ENCODE measurements around the gene CCDC150. TPM values are rescaled to one million over a fixed set of nuclear protein-coding genes. Genes with fewer than 3 reads are reported as not detected.
"Not testable (repeated sequence)": the region's sequence is repeated elsewhere in the genome, so short reads cannot be mapped to it uniquely, and the experiment has no call there.

Gene CCDC150
- total RNA-seq, 2 donors from 2014 or later, result 11.6 to 21.5 TPM

DNA sequence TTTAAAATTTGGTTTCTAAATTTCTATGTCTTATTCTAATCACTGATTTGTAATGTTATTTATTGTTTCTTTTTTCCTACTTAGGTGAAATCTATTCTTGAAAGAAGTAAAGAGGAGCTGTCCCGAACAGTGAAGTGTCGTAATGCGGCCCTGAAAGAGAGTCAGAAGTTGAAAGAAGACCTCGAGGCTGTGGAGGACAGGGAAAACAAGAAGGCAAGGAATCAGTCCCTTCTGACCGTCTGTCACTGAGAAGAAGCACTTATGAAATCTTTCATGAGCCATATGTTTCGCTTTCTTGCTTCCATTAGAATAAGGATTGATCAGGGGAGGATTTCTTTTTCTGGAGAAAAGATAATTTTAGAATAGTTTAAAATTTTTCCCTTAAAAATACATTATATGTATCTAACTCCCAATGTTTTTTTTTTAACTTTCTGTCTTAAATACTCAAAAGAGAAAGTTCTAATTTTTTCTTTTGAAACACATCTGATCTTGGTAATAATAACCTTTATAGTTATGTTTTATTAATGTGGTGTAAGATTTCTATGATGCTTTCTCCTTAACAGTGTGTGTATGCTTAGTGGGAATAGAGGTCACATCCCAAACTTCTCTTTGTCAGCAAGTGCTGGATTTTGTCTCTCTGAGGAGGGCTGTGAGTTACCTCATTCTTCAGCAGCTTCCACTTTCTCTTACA lies 79.0 kb downstream of the CCDC150 start:
- no peaks in the 10 kb centered on the region for H3K27me3 Mint-ChIP-seq
- H3K4me1 Mint-ChIP-seq, result no peaks in the 10 kb centered on the region
- H3K36me3 Mint-ChIP-seq (ENCODE audit: low read depth), result no peaks in the 10 kb centered on the region
- no peak for ATAC-seq (replicated peaks)
- H3K4me3 Mint-ChIP-seq, result no peak overlapping the region
- H3K9me3 Mint-ChIP-seq, result no peaks in the 10 kb centered on the region
- no peak overlapping the region for H3K27ac Mint-ChIP-seq

- no peak overlapping the region for H3K27ac Mint-ChIP-seq
- no peaks in the 10 kb centered on the region for H3K9me3 Mint-ChIP-seq
- ATAC-seq (replicated peaks), result no peak
- no peak overlapping the region for H3K4me3 Mint-ChIP-seq
- H3K36me3 Mint-ChIP-seq (ENCODE audit: low read depth), result no peaks in the 10 kb centered on the region
- H3K4me1 Mint-ChIP-seq, result no peaks in the 10 kb centered on the region
- no peaks in the 10 kb centered on the region for H3K27me3 Mint-ChIP-seq
Measured at GRCh38 chr2:196719110-196719872, 79.8 kb downstream of the CCDC150 start.

DNA sequence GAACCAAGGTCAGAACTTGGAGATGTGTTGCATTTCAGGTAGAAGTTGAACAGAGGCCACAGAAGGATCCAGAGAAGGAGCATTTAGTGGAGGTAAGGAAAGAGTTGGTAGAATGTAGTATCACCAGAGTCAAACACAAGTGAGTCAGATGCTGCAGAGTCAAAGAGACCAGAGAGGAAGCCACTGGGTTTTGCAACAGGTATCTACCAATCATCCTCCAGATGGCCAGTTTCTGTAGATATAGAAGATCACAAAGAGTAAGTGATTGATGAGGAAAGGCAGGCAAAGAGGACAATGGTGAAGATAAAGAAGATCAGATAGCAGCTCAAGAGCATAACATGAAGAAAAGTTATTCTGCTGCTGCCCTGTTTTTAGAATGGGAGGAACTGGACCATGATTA lies 84.1 kb downstream of the CCDC150 start:
- Mint-ChIP-seq H3K27me3 (no peaks in the 10 kb centered on the region), H3K4me3 (no peak overlapping the region), H3K36me3 (ENCODE audit: low read depth) (peaks cover 7% of the 10 kb centered on the region), H3K9me3 (no peaks in the 10 kb centered on the region), H3K4me1 (peaks cover 14% of the 10 kb centered on the region), H3K27ac (no peak overlapping the region)
- ATAC-seq (replicated peaks), result no peak

GRCh38 chr2:196725218-196725617 lies 85.7 kb downstream of the CCDC150 start:
- Mint-ChIP-seq H3K4me1 (peaks cover 14% of the 10 kb centered on the region), H3K27ac (no peak overlapping the region), H3K9me3 (no peaks in the 10 kb centered on the region), H3K27me3 (no peaks in the 10 kb centered on the region), H3K4me3 (no peak overlapping the region), H3K36me3 (ENCODE audit: low read depth) (peaks cover 7% of the 10 kb centered on the region)
- no peak for ATAC-seq (replicated peaks)

- Mint-ChIP-seq H3K27me3 (no peaks in the 10 kb centered on the region), H3K27ac (peak overlapping the region; percentile 63), H3K4me3 (peak overlapping the region; percentile 48), H3K36me3 (ENCODE audit: low read depth) (peaks cover 7% of the 10 kb centered on the region), H3K9me3 (no peaks in the 10 kb centered on the region), H3K4me1 (peaks cover 14% of the 10 kb centered on the region)
- peak; percentile 91 for ATAC-seq (replicated peaks)
Measured at GRCh38 chr2:196725882-196726281, 86.4 kb downstream of the CCDC150 start.

- Mint-ChIP-seq H3K27ac (no peak overlapping the region), H3K36me3 (ENCODE audit: low read depth) (peaks cover 7% of the 10 kb centered on the region), H3K9me3 (no peaks in the 10 kb centered on the region), H3K4me1 (peaks cover 14% of the 10 kb centered on the region), H3K27me3 (no peaks in the 10 kb centered on the region), H3K4me3 (no peak overlapping the region)
- ATAC-seq (replicated peaks), result no peak
Measured at GRCh38 chr2:196729418-196729817, 89.9 kb downstream of the CCDC150 start.

- H3K36me3 Mint-ChIP-seq (ENCODE audit: low read depth); H3K4me3 Mint-ChIP-seq; ATAC-seq (replicated peaks); H3K27ac Mint-ChIP-seq; H3K27me3 Mint-ChIP-seq; H3K4me1 Mint-ChIP-seq: not testable (repeated sequence)
- H3K9me3 Mint-ChIP-seq, result peaks cover 13% of the 10 kb centered on the region
Measured at GRCh38 chr2:196736646-196737045, 97.1 kb downstream of the CCDC150 start.

DNA sequence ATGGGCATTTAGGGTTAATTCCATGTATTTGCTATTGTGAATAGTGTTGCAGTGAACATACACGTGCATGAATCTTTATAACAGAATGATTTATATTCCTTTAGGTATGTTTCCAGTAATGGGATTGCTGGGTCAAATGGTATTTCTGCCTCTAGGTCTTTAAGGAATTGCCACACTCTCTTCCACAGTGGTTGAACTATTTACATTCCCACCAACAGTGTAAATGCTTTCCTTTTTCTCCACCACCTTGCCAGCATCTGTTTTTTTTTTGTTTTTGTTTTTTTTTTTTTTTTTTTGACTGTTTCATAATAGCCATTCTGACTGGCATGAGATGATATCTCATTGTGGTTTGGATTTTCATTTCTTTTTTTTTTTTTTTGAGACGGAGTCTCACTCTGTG lies 97.5 kb downstream of the CCDC150 start:
- H3K36me3 Mint-ChIP-seq (ENCODE audit: low read depth), result no peaks in the 10 kb centered on the region

DNA sequence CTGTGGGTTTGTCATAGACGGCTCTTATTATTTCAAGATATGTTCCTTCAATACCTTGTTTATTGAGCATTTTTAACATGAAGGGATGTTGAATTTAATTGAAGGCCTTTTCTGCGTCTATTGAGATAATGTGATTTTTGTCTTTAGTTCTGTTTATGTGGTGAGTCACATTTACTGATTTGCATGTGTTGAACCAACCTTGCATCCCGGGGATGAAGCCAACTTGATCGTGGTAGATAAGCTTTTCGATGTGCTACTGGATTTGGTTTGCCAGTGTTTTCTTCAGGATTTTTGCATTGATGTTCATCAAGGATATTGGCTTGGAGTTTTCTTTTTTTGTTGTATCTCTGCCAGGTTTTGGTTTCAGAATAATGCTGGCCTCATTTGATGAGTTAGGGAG lies 99.5 kb downstream of the CCDC150 start:
- H3K27ac Mint-ChIP-seq, result no peak overlapping the region
- H3K4me1 Mint-ChIP-seq, result no peaks in the 10 kb centered on the region
- ATAC-seq (replicated peaks), result no peak
- H3K9me3 Mint-ChIP-seq, result peaks cover 17% of the 10 kb centered on the region
- no peaks in the 10 kb centered on the region for H3K36me3 Mint-ChIP-seq (ENCODE audit: low read depth)
- no peak overlapping the region for H3K4me3 Mint-ChIP-seq
- H3K27me3 Mint-ChIP-seq, result peaks cover 4% of the 10 kb centered on the region

More for the DNA sequence above, 97.5 kb downstream of the CCDC150 start:
- Mint-ChIP-seq H3K27me3 (peaks cover 1% of the 10 kb centered on the region), H3K9me3 (peaks cover 16% of the 10 kb centered on the region), H3K4me1 (no peaks in the 10 kb centered on the region), H3K4me3 (no peak overlapping the region), H3K27ac (no peak overlapping the region)
- ATAC-seq (replicated peaks), result no peak

GRCh38 chr2:196742216-196742615 lies 102.7 kb downstream of the CCDC150 start:
- H3K4me1 Mint-ChIP-seq, result no peaks in the 10 kb centered on the region
- no peaks in the 10 kb centered on the region for H3K36me3 Mint-ChIP-seq (ENCODE audit: low read depth)

DNA sequence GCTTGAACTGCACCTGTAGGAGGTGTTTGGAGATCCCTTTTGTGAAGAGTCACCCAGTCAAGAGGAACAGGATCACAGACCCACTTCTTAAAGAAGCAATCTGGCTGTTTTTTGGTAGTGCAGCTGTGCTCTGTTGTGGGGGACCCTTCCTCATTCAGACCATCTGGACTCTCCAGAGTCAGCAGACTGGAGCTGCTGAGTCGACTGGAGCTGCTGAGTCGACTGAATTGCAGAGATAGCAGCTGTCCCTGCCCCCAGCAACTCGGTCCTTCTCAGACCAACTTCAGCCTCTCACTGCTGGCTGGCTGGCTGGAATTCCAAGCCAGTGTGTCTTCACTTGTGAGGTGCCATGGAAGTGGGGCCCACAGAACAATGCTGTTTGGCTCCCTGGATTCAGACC lies 103.2 kb downstream of the CCDC150 start:
- no peaks in the 10 kb centered on the region for H3K36me3 Mint-ChIP-seq (ENCODE audit: low read depth)
- H3K27me3 Mint-ChIP-seq, result peaks cover 4% of the 10 kb centered on the region

More at GRCh38 chr2:196742216-196742615, 102.7 kb downstream of the CCDC150 start:
- ATAC-seq (replicated peaks), result no peak
- Mint-ChIP-seq H3K9me3 (peaks cover 17% of the 10 kb centered on the region), H3K4me3 (no peak overlapping the region), H3K27ac (no peak overlapping the region), H3K27me3 (peaks cover 4% of the 10 kb centered on the region)

GRCh38 chr2:196743165-196743564 lies 103.7 kb downstream of the CCDC150 start:
- H3K4me1 Mint-ChIP-seq, result no peaks in the 10 kb centered on the region

More for the DNA sequence above, 103.2 kb downstream of the CCDC150 start:
- Mint-ChIP-seq H3K9me3 (peaks cover 17% of the 10 kb centered on the region), H3K27ac (no peak overlapping the region), H3K4me3 (no peak overlapping the region), H3K4me1 (no peaks in the 10 kb centered on the region)
- no peak for ATAC-seq (replicated peaks)

DNA sequence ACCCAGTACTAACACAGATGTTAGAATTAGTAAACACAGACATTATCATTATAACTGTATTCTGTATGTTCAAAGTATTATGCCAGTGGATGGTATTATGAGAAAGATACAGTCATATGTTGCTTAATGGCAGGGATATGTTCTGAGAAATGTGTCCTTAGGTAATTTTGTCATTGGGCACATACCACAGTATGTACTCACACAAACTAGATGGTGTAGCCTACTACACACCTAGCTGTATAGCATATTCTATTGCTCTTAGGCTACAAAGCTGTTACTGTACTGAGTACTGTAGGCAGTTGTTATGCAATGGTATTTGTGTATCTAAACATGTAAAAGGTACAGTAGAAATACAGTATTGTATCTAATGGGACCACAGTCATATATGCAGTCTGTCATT lies 106.2 kb downstream of the CCDC150 start:
- no peak overlapping the region for H3K27ac Mint-ChIP-seq
- no peak overlapping the region for H3K4me3 Mint-ChIP-seq
- ATAC-seq (replicated peaks), result no peak
- peaks cover 4% of the 10 kb centered on the region for H3K27me3 Mint-ChIP-seq
- no peaks in the 10 kb centered on the region for H3K36me3 Mint-ChIP-seq (ENCODE audit: low read depth)
- H3K9me3 Mint-ChIP-seq, result peaks cover 4% of the 10 kb centered on the region
- no peaks in the 10 kb centered on the region for H3K4me1 Mint-ChIP-seq

More at GRCh38 chr2:196743165-196743564, 103.7 kb downstream of the CCDC150 start:
- Mint-ChIP-seq H3K36me3 (ENCODE audit: low read depth) (no peaks in the 10 kb centered on the region), H3K4me3 (no peak overlapping the region), H3K9me3 (peaks cover 17% of the 10 kb centered on the region), H3K27ac (no peak overlapping the region), H3K27me3 (peaks cover 4% of the 10 kb centered on the region)
- ATAC-seq (replicated peaks), result no peak

- H3K27me3 Mint-ChIP-seq, result no peaks in the 10 kb centered on the region
- H3K4me3 Mint-ChIP-seq, result no peak overlapping the region
- no peaks in the 10 kb centered on the region for H3K36me3 Mint-ChIP-seq (ENCODE audit: low read depth)
- H3K4me1 Mint-ChIP-seq, result peaks cover 4% of the 10 kb centered on the region
- no peak overlapping the region for H3K27ac Mint-ChIP-seq
- H3K9me3 Mint-ChIP-seq, result no peaks in the 10 kb centered on the region
- no peak for ATAC-seq (replicated peaks)
Measured at GRCh38 chr2:196747400-196747799, 107.9 kb downstream of the CCDC150 start.

DNA sequence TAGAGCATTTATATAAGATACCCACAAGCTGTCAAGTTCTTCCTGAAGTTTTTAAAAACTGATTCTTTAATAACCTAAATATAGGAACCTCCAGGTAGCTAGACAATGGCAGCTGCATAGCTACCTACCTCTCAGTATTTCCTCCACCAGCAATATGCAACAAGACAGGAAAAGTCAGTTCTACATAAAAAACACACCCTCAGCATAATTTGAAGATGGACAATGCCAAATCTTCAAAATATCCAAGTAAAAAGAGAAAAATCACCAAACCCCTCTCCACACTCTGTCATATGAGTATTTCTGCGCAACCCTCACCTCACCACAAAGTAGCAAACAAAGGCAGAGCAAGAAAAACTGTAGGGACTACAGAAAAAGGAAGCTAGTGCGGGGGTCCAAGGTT lies 108.6 kb downstream of the CCDC150 start:
- peaks cover 4% of the 10 kb centered on the region for H3K4me1 Mint-ChIP-seq
- H3K4me3 Mint-ChIP-seq, result no peak overlapping the region
- H3K9me3 Mint-ChIP-seq, result no peaks in the 10 kb centered on the region
- no peak overlapping the region for H3K27ac Mint-ChIP-seq
- no peaks in the 10 kb centered on the region for H3K27me3 Mint-ChIP-seq
- ATAC-seq (replicated peaks), result no peak
- no peaks in the 10 kb centered on the region for H3K36me3 Mint-ChIP-seq (ENCODE audit: low read depth)
